Endothelial cell (in vitro differentiated cells): Measurements from ENCODE around the gene IGF2BP1. TPM values are rescaled to one million over a fixed set of nuclear protein-coding genes. Genes with fewer than 3 reads are reported as not detected.
A peak's percentile ranks its signal among the peaks of the same experiment; 100 is the strongest.

ENCODE experiments used
- DNase-seq: peaks from one replicate; pipeline ENCODE4 v3.0.0; 2021; ENCODE audit warnings: low spot score
- H3K27ac Mint-ChIP-seq: one replicate; pipeline ENCODE4 v1.8.0; 2021; ENCODE audit warnings: mixed read lengths, inconsistent platforms; ENCODE audit not compliant: unreplicated experiment
- H3K27me3 Mint-ChIP-seq: one replicate; pipeline ENCODE4 v1.8.0; 2021; ENCODE audit warnings: mild to moderate bottlenecking, moderate library complexity, mixed read lengths, inconsistent platforms; ENCODE audit not compliant: unreplicated experiment
- H3K36me3 Mint-ChIP-seq: one replicate; pipeline ENCODE4 v1.8.0; 2021; ENCODE audit warnings: mild to moderate bottlenecking, low read depth, mixed read lengths, inconsistent platforms; ENCODE audit not compliant: unreplicated experiment
- H3K4me1 Mint-ChIP-seq: one replicate; pipeline ENCODE4 v1.8.0; 2021; ENCODE audit warnings: mild to moderate bottlenecking, mixed read lengths, inconsistent platforms; ENCODE audit not compliant: unreplicated experiment
- H3K4me3 Mint-ChIP-seq: one replicate; pipeline ENCODE4 v1.8.0; 2021; ENCODE audit warnings: mild to moderate bottlenecking, mixed read lengths, inconsistent platforms; ENCODE audit not compliant: unreplicated experiment
- H3K9me3 Mint-ChIP-seq: one replicate; pipeline ENCODE4 v1.8.0; 2021; ENCODE audit warnings: mixed read lengths, inconsistent platforms; ENCODE audit not compliant: unreplicated experiment
- CTCF ChIP-seq: fragments of 200-600 bp; sonication (generic); IDR thresholded peaks from one replicate; pipeline ENCODE4 v1.5.0; 2021; ENCODE audit warnings: antibody characterized with exemption; ENCODE audit not compliant: unreplicated experiment
- long read RNA-seq: library from polyadenylated mRNA; unstranded; transcript quantifications from one replicate; pipeline ENCODE4 v2.0.0, GENCODE V29; 2020; ENCODE audit not compliant: unreplicated experiment
- total RNA-seq: library from RNA; stranded (reverse); fragmentation: NEBNext Ultra II Directional; extraction: Animal tissue kit (Norgen Biotek cat#: 25700); gene quantifications from one replicate; pipeline ENCODE4 v1.2.1, GENCODE V29; 2021; ENCODE audit not compliant: unreplicated experiment

Gene IGF2BP1
- total RNA-seq: 298 TPM
- long read RNA-seq, full-length matches to known transcripts: 22 of 47 reads
- long read RNA-seq, partial matches to known transcripts: 10 of 47 reads
- long read RNA-seq, other reads (novel, unspliced or antisense): 15 of 47 reads

GRCh38 chr17:48997103-48997826, at the start of gene IGF2BP1:
Gene IGF2BP1, plus strand, starts transcription at chr17:48997385. Its CDS starts 361 bp downstream, at chr17:48997746.
- DNase-seq: peak; percentile 58
- Mint-ChIP-seq H3K4me3 (peak within 1 kb of the TSS; percentile 95), H3K27ac (peak within 1 kb of the TSS; percentile 99), H3K36me3 (peaks cover 26% of the 10 kb centered on the region), H3K9me3 (no peaks in the 10 kb centered on the region), H3K4me1 (peaks cover 53% of the 10 kb centered on the region), H3K27me3 (peaks cover 21% of the 10 kb centered on the region)
- no peak for TF ChIP-seq CTCF

- no peak overlapping the region for H3K4me3 Mint-ChIP-seq
- H3K27ac Mint-ChIP-seq: no peak overlapping the region
- H3K27me3 Mint-ChIP-seq: no peaks in the 10 kb centered on the region
- H3K36me3 Mint-ChIP-seq: no peaks in the 10 kb centered on the region
- TF ChIP-seq CTCF: no peak
- DNase-seq: no peak
- no peaks in the 10 kb centered on the region for H3K4me1 Mint-ChIP-seq
- H3K9me3 Mint-ChIP-seq: no peaks in the 10 kb centered on the region
These were observed 45.6 kb upstream of the IGF2BP1 start for GRCh38 chr17:48951572-48951971.

GRCh38 chr17:48952904-48953303, 44.3 kb upstream of the IGF2BP1 start:
- TF ChIP-seq CTCF: no peak
- Mint-ChIP-seq H3K4me3 (no peak overlapping the region), H3K27me3 (no peaks in the 10 kb centered on the region), H3K9me3 (no peaks in the 10 kb centered on the region), H3K27ac (no peak overlapping the region), H3K36me3 (no peaks in the 10 kb centered on the region), H3K4me1 (no peaks in the 10 kb centered on the region)
- DNase-seq: no peak

- H3K4me1 Mint-ChIP-seq: peaks cover 3% of the 10 kb centered on the region
- TF ChIP-seq CTCF: no peak
- no peak overlapping the region for H3K27ac Mint-ChIP-seq
- H3K4me3 Mint-ChIP-seq: no peak overlapping the region
- peaks cover 4% of the 10 kb centered on the region for H3K27me3 Mint-ChIP-seq
- no peaks in the 10 kb centered on the region for H3K36me3 Mint-ChIP-seq
- H3K9me3 Mint-ChIP-seq: no peaks in the 10 kb centered on the region
- DNase-seq: peak; percentile 54
These were observed 42.9 kb upstream of the IGF2BP1 start for GRCh38 chr17:48954300-48954755.
